Left ventricle myocardium inferior (tissue), 1 donor: Measurements from ENCODE around the gene ADNP. TPM values are rescaled to one million over a fixed set of nuclear protein-coding genes. Genes with fewer than 3 reads are reported as not detected.
"Not testable (repeated sequence)": the region's sequence is repeated elsewhere in the genome, so short reads cannot be mapped to it uniquely, and the experiment has no call there.

Experiments
- DNase-seq: peaks from one replicate; pipeline ENCODE4 v3.0.0-alpha.2; 2020
- H3K27ac ChIP-seq: fragments of 200-600 bp; replicated peaks from 2 replicates; pipeline ENCODE4 v1.8.0; 2021
- H3K27me3 ChIP-seq: fragments of 200-600 bp; 2 replicates; pipeline ENCODE4 v1.8.0; 2021; ENCODE audit warnings: low read depth
- H3K36me3 ChIP-seq: fragments of 200-600 bp; 2 replicates; pipeline ENCODE4 v1.8.0; 2021
- H3K4me1 ChIP-seq: fragments of 200-600 bp; 2 replicates; pipeline ENCODE4 v1.8.0; 2021
- H3K4me3 ChIP-seq: fragments of 200-600 bp; 2 replicates; pipeline ENCODE4 v1.8.0; 2021; ENCODE audit warnings: mild to moderate bottlenecking, moderate library complexity
- H3K9me3 ChIP-seq: fragments of 200-600 bp; replicated peaks from 2 replicates; pipeline ENCODE4 v1.8.0; 2021
- CTCF ChIP-seq: fragments of 200-600 bp; IDR thresholded peaks from 2 replicates; pipeline ENCODE4 v1.8.0; 2021; ENCODE audit warnings: antibody characterized with exemption, mild to moderate bottlenecking, borderline replicate concordance
- intact Hi-C: fragments of 100-400 bp; cut with micrococcal nuclease; formaldehyde crosslinking; loops from one replicate; pipeline ENCODE4 v1.11.0; 2022
- total RNA-seq: library from RNA; stranded (reverse); fragmentation: NEBNext Ultra II Directional; extraction: Animal tissue kit (Norgen Biotek cat#: 25700); gene quantifications from one replicate; pipeline ENCODE4 v1.2.1, GENCODE V29; 2021
- donor health status: DM: no; HTN: yes; CAD: no; lungs with severe emphysema.

The ADNP gene
- total RNA-seq, 1 donor from 2014 or later = 27.3 TPM

DNA sequence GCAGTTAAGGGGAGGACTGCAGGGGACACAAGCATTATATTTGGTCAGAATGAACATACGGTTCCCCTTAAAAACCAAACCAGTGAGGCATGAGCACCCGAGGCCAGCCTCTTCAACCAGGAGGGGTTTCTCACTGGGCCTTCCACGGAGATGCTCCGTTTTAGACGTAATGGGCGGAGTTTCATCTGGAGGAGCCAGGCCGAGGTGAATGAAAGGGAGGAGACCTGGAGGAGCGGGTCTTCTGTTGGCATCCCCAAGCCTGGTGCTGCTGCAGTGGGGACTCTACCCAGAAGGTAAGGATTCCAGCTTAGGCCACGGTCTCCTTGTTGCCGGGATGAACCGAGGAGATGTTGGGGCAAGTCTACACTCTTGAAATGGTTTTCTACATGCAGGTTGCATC, 47.4 kb downstream of the ADNP start:
- DNase-seq = no peak
- H3K27ac ChIP-seq = no peak overlapping the region
- H3K9me3 ChIP-seq = no peaks in the 10 kb centered on the region
- H3K4me1 ChIP-seq = no peaks in the 10 kb centered on the region
- H3K36me3 ChIP-seq = no peaks in the 10 kb centered on the region
- TF ChIP-seq CTCF = no peak
- H3K27me3 ChIP-seq = no peaks in the 10 kb centered on the region
- no peak overlapping the region for H3K4me3 ChIP-seq
- intact Hi-C loops = no loop called here

DNA sequence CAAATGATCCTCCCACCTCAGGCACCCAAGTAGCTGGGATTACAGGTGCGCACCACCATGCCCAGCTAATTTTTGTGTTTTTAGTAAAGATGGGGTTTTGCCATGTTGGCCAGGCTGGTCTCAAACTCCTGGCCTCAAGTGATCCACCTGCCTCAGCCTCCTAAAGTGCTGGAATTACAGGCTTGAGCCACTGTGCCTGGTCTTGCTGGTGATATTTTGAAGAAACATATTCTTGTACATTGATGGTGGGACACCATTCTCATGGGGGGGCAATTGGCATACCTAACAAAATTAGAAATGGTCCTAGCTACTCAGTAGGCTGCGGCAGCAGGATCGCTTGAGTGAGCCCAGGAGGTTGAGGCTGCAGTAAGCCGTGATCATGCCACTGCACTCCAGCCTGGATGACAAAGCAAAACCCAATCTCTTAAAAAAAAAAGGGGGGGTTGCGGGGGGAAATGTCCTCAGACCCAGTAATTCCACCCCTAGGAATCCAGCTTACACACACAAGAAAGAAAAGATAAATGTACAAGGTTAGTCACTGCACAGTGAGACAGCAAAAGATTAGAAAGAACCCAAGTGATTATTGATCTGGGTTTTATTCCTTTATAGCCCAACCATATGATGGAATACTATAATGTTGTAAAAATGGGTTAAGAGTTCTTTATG, 49.3 kb downstream of the ADNP start:
- H3K27ac ChIP-seq = not testable (repeated sequence)

GRCh38 chr20:50879649-50880550, 51.3 kb downstream of the ADNP start:
- TF ChIP-seq CTCF = no peak
- intact Hi-C loops = no loop called here
- Histone ChIP-seq H3K4me1 (no peaks in the 10 kb centered on the region), H3K36me3 (no peaks in the 10 kb centered on the region), H3K27me3 (no peaks in the 10 kb centered on the region), H3K9me3 (no peaks in the 10 kb centered on the region), H3K4me3 (no peak overlapping the region), H3K27ac (no peak overlapping the region)
- no peak for DNase-seq

More for the DNA sequence above, 49.3 kb downstream of the ADNP start:
- H3K36me3 ChIP-seq, DNase-seq, H3K4me1 ChIP-seq, H3K27me3 ChIP-seq, H3K9me3 ChIP-seq, intact Hi-C loops, H3K4me3 ChIP-seq: not testable (repeated sequence)

- no peak for TF ChIP-seq CTCF
- no peaks in the 10 kb centered on the region for H3K36me3 ChIP-seq
- intact Hi-C loops = no loop called here
- no peaks in the 10 kb centered on the region for H3K9me3 ChIP-seq
- H3K4me1 ChIP-seq = no peaks in the 10 kb centered on the region
- no peak overlapping the region for H3K27ac ChIP-seq
- no peaks in the 10 kb centered on the region for H3K27me3 ChIP-seq
- DNase-seq = no peak
- H3K4me3 ChIP-seq = no peak overlapping the region
These were observed 53.9 kb downstream of the ADNP start for GRCh38 chr20:50877232-50877743.

GRCh38 chr20:50876816-50877215, 54.4 kb downstream of the ADNP start:
- DNase-seq = no peak
- intact Hi-C loops = no loop called here
- Histone ChIP-seq H3K27ac (no peak overlapping the region), H3K36me3 (no peaks in the 10 kb centered on the region), H3K4me3 (no peak overlapping the region), H3K27me3 (no peaks in the 10 kb centered on the region), H3K9me3 (no peaks in the 10 kb centered on the region), H3K4me1 (no peaks in the 10 kb centered on the region)
- no peak for TF ChIP-seq CTCF
